WTC11 (cell line): ENCODE data around the gene UMAD1. TPM values are rescaled to one million over a fixed set of nuclear protein-coding genes. Genes with fewer than 3 reads are reported as not detected.

Experiments
- ATAC-seq: fragments of 200-7000 bp; cut with Tn5 transposase; 2 replicates; pipeline ENCODE4 v1.10.0; 2021; ENCODE audit warnings: mild to moderate bottlenecking, moderate library complexity
- CTCF ChIA-PET: fragments of 300-600 bp; sonication (Branson Sonifier 250); formaldehyde crosslinking; loops from one replicate; lab custom pipeline; 2021; ENCODE audit warnings: antibody characterized with exemption; lab: Charles Lee
- POLR2A ChIA-PET: fragments of 350-600 bp; sonication (Branson Sonifier 250); formaldehyde crosslinking; loops from one replicate; lab custom pipeline; 2021; ENCODE audit warnings: antibody characterized with exemption; lab: Charles Lee
- DNase-seq: peaks from one replicate; pipeline ENCODE4 v3.0.0; 2021; ENCODE audit warnings: low spot score
- H3K27ac Mint-ChIP-seq: 2 replicates; pipeline ENCODE4 v1.8.0; 2021; ENCODE audit warnings: mixed read lengths
- H3K27me3 Mint-ChIP-seq: 2 replicates; pipeline ENCODE4 v1.8.0; 2021; ENCODE audit warnings: low read depth, mild to moderate bottlenecking, moderate library complexity, mixed read lengths
- H3K36me3 Mint-ChIP-seq: 2 replicates; pipeline ENCODE4 v1.8.0; 2021; ENCODE audit warnings: mixed read lengths
- H3K4me1 Mint-ChIP-seq: 2 replicates; pipeline ENCODE4 v1.8.0; 2022; ENCODE audit warnings: mixed read lengths
- H3K4me3 Mint-ChIP-seq: 2 replicates; pipeline ENCODE4 v1.8.0; 2021; ENCODE audit warnings: mild to moderate bottlenecking, moderate library complexity, mixed read lengths
- H3K9me3 Mint-ChIP-seq: 2 replicates; pipeline ENCODE4 v1.8.0; 2021; ENCODE audit warnings: mixed read lengths
- ELF4 ChIP-seq: sonication (generic); formaldehyde crosslinking; IDR thresholded peaks from 2 replicates; pipeline ENCODE4 v1.8.1; 2022; ENCODE audit warnings: low read depth, mild to moderate bottlenecking, moderate library complexity, missing genetic modification reagents
- FOXJ3 ChIP-seq: sonication (generic); formaldehyde crosslinking; IDR thresholded peaks from 2 replicates; pipeline ENCODE4 v1.9.0; 2021; ENCODE audit warnings: missing genetic modification reagents, mild to moderate bottlenecking, borderline replicate concordance
- FOXP1 ChIP-seq: sonication (generic); formaldehyde crosslinking; IDR thresholded peaks from 2 replicates; pipeline ENCODE4 v1.8.0; 2022; ENCODE audit warnings: missing genetic modification reagents, mild to moderate bottlenecking, moderate library complexity, borderline replicate concordance
- JUN ChIP-seq: sonication (generic); formaldehyde crosslinking; IDR thresholded peaks from 2 replicates; pipeline ENCODE4 v1.8.0; 2023; ENCODE audit warnings: mild to moderate bottlenecking, missing genetic modification reagents
- MAX ChIP-seq: sonication (generic); formaldehyde crosslinking; IDR thresholded peaks from 2 replicates; pipeline ENCODE4 v1.8.0; 2022; ENCODE audit warnings: mild to moderate bottlenecking, missing genetic modification reagents
- NFATC4 ChIP-seq: fragments of 250-450 bp; sonication (Bioruptor Pico); IDR thresholded peaks from 2 replicates; pipeline ENCODE4 v1.9.0; 2021; ENCODE audit warnings: mild to moderate bottlenecking
- ZNF532 ChIP-seq: fragments of 250-450 bp; sonication (Bioruptor Pico); IDR thresholded peaks from 2 replicates; pipeline ENCODE4 v1.9.0; 2021; ENCODE audit warnings: mild to moderate bottlenecking, borderline replicate concordance
- total RNA-seq: library from RNA; stranded (reverse); gene quantifications from 3 replicates; pipeline ENCODE4 v1.2.3, GENCODE V29; 2021
- TF ChIP-seq, protein P1 (sequence below): fragments of 250-450 bp; sonication (Bioruptor Pico); IDR thresholded peaks from 2 replicates; pipeline ENCODE4 v1.8.0; 2021; ENCODE audit warnings: mild to moderate bottlenecking
- TF ChIP-seq, protein P2 (sequence below): sonication (generic); formaldehyde crosslinking; IDR thresholded peaks from 2 replicates; pipeline ENCODE4 v1.8.1; 2023; ENCODE audit warnings: mild to moderate bottlenecking, missing genetic modification reagents, borderline replicate concordance
- TF ChIP-seq, protein P3 (sequence below): sonication (generic); formaldehyde crosslinking; conservative IDR thresholded peaks from 2 replicates; pipeline ENCODE4 v1.8.1; 2023; ENCODE audit warnings: mild to moderate bottlenecking, low read depth, missing genetic modification reagents, moderate library complexity
- TF ChIP-seq, protein P4 (sequence below): sonication (generic); formaldehyde crosslinking; IDR thresholded peaks from 2 replicates; pipeline ENCODE4 v1.8.1; 2022; ENCODE audit warnings: low read depth, missing genetic modification reagents, borderline replicate concordance
- TF ChIP-seq, protein P5 (sequence below): sonication (generic); formaldehyde crosslinking; IDR thresholded peaks from 2 replicates; pipeline ENCODE4 v1.8.0; 2022; ENCODE audit warnings: missing genetic modification reagents

Gene UMAD1
- total RNA-seq, 1 experiment from 2014 or later: 13.0 TPM

GRCh38 chr7:7705318-7705717, 64.8 kb downstream of the UMAD1 start:
- H3K27ac Mint-ChIP-seq: no peak overlapping the region
- ChIA-PET POLR2A (no interaction called here), CTCF (no interaction called here)
- TF ChIP-seq MAX (CRISPR knock-in tag) (no peak), ZNF532 (CRISPR knock-in tag) (no peak), JUN (CRISPR knock-in tag) (no peak), NFATC4 (CRISPR knock-in tag) (no peak), FOXP1 (CRISPR knock-in tag) (no peak), ELF4 (CRISPR knock-in tag) (no peak), FOXJ3 (CRISPR knock-in tag) (no peak)
- TF ChIP-seq, protein P1, sequence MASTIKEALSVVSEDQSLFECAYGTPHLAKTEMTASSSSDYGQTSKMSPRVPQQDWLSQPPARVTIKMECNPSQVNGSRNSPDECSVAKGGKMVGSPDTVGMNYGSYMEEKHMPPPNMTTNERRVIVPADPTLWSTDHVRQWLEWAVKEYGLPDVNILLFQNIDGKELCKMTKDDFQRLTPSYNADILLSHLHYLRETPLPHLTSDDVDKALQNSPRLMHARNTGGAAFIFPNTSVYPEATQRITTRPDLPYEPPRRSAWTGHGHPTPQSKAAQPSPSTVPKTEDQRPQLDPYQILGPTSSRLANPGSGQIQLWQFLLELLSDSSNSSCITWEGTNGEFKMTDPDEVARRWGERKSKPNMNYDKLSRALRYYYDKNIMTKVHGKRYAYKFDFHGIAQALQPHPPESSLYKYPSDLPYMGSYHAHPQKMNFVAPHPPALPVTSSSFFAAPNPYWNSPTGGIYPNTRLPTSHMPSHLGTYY (CRISPR knock-in tag): no peak
- TF ChIP-seq, protein P2, sequence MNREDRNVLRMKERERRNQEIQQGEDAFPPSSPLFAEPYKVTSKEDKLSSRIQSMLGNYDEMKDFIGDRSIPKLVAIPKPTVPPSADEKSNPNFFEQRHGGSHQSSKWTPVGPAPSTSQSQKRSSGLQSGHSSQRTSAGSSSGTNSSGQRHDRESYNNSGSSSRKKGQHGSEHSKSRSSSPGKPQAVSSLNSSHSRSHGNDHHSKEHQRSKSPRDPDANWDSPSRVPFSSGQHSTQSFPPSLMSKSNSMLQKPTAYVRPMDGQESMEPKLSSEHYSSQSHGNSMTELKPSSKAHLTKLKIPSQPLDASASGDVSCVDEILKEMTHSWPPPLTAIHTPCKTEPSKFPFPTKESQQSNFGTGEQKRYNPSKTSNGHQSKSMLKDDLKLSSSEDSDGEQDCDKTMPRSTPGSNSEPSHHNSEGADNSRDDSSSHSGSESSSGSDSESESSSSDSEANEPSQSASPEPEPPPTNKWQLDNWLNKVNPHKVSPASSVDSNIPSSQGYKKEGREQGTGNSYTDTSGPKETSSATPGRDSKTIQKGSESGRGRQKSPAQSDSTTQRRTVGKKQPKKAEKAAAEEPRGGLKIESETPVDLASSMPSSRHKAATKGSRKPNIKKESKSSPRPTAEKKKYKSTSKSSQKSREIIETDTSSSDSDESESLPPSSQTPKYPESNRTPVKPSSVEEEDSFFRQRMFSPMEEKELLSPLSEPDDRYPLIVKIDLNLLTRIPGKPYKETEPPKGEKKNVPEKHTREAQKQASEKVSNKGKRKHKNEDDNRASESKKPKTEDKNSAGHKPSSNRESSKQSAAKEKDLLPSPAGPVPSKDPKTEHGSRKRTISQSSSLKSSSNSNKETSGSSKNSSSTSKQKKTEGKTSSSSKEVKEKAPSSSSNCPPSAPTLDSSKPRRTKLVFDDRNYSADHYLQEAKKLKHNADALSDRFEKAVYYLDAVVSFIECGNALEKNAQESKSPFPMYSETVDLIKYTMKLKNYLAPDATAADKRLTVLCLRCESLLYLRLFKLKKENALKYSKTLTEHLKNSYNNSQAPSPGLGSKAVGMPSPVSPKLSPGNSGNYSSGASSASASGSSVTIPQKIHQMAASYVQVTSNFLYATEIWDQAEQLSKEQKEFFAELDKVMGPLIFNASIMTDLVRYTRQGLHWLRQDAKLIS: no peak
- TF ChIP-seq, protein P3, sequence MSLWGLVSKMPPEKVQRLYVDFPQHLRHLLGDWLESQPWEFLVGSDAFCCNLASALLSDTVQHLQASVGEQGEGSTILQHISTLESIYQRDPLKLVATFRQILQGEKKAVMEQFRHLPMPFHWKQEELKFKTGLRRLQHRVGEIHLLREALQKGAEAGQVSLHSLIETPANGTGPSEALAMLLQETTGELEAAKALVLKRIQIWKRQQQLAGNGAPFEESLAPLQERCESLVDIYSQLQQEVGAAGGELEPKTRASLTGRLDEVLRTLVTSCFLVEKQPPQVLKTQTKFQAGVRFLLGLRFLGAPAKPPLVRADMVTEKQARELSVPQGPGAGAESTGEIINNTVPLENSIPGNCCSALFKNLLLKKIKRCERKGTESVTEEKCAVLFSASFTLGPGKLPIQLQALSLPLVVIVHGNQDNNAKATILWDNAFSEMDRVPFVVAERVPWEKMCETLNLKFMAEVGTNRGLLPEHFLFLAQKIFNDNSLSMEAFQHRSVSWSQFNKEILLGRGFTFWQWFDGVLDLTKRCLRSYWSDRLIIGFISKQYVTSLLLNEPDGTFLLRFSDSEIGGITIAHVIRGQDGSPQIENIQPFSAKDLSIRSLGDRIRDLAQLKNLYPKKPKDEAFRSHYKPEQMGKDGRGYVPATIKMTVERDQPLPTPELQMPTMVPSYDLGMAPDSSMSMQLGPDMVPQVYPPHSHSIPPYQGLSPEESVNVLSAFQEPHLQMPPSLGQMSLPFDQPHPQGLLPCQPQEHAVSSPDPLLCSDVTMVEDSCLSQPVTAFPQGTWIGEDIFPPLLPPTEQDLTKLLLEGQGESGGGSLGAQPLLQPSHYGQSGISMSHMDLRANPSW (CRISPR knock-in tag): no peak
- TF ChIP-seq, protein P4, sequence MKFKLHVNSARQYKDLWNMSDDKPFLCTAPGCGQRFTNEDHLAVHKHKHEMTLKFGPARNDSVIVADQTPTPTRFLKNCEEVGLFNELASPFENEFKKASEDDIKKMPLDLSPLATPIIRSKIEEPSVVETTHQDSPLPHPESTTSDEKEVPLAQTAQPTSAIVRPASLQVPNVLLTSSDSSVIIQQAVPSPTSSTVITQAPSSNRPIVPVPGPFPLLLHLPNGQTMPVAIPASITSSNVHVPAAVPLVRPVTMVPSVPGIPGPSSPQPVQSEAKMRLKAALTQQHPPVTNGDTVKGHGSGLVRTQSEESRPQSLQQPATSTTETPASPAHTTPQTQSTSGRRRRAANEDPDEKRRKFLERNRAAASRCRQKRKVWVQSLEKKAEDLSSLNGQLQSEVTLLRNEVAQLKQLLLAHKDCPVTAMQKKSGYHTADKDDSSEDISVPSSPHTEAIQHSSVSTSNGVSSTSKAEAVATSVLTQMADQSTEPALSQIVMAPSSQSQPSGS (CRISPR knock-in tag): no peak
- TF ChIP-seq, protein P5, sequence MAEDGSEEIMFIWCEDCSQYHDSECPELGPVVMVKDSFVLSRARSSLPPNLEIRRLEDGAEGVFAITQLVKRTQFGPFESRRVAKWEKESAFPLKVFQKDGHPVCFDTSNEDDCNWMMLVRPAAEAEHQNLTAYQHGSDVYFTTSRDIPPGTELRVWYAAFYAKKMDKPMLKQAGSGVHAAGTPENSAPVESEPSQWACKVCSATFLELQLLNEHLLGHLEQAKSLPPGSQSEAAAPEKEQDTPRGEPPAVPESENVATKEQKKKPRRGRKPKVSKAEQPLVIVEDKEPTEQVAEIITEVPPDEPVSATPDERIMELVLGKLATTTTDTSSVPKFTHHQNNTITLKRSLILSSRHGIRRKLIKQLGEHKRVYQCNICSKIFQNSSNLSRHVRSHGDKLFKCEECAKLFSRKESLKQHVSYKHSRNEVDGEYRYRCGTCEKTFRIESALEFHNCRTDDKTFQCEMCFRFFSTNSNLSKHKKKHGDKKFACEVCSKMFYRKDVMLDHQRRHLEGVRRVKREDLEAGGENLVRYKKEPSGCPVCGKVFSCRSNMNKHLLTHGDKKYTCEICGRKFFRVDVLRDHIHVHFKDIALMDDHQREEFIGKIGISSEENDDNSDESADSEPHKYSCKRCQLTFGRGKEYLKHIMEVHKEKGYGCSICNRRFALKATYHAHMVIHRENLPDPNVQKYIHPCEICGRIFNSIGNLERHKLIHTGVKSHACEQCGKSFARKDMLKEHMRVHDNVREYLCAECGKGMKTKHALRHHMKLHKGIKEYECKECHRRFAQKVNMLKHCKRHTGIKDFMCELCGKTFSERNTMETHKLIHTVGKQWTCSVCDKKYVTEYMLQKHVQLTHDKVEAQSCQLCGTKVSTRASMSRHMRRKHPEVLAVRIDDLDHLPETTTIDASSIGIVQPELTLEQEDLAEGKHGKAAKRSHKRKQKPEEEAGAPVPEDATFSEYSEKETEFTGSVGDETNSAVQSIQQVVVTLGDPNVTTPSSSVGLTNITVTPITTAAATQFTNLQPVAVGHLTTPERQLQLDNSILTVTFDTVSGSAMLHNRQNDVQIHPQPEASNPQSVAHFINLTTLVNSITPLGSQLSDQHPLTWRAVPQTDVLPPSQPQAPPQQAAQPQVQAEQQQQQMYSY (CRISPR knock-in tag): no peak
- peaks cover 46% of the 10 kb centered on the region for H3K4me1 Mint-ChIP-seq
- H3K27me3 Mint-ChIP-seq: no peaks in the 10 kb centered on the region
- no peak for ATAC-seq
- H3K36me3 Mint-ChIP-seq: no peaks in the 10 kb centered on the region
- H3K4me3 Mint-ChIP-seq: no peak overlapping the region
- H3K9me3 Mint-ChIP-seq: no peaks in the 10 kb centered on the region
- no peak for DNase-seq
